AG20443 (cell line): Measurements from ENCODE around the gene NLRC5.
"Not testable (repeated sequence)": the region's sequence is repeated elsewhere in the genome, so short reads cannot be mapped to it uniquely, and the experiment has no call there.

Experiments used
- DNase-seq: peaks from one replicate; pipeline ENCODE4 v3.0.0; 2012; ENCODE audit warnings: low spot score, mixed read lengths

NLRC5 gene

GRCh38 chr16:57044931-57045693 lies 55.8 kb downstream of the NLRC5 start:
- no peak for DNase-seq

- peak; percentile 77 for DNase-seq
These were observed 56.5 kb downstream of the NLRC5 start for GRCh38 chr16:57045694-57046381.

GRCh38 chr16:57048095-57048494 lies 58.7 kb downstream of the NLRC5 start:
- no peak for DNase-seq

GRCh38 chr16:57049678-57050077 lies 60.3 kb downstream of the NLRC5 start:
- no peak for DNase-seq

- no peak for DNase-seq
These were observed 62.4 kb downstream of the NLRC5 start for GRCh38 chr16:57051696-57052228.

GRCh38 chr16:57053206-57053605 lies 63.8 kb downstream of the NLRC5 start:
- no peak for DNase-seq

- no peak for DNase-seq
These were observed 65.0 kb downstream of the NLRC5 start for GRCh38 chr16:57054338-57054737.

- no peak for DNase-seq
These were observed 65.4 kb downstream of the NLRC5 start for GRCh38 chr16:57054771-57055170.

GRCh38 chr16:57055671-57056070 lies 66.3 kb downstream of the NLRC5 start:
- DNase-seq: no peak

GRCh38 chr16:57058291-57058861 lies 69.0 kb downstream of the NLRC5 start:
- no peak for DNase-seq

GRCh38 chr16:57060323-57061083 lies 71.1 kb downstream of the NLRC5 start:
- peak; percentile 27 for DNase-seq

- DNase-seq: peak; percentile 88
These were observed 71.9 kb downstream of the NLRC5 start for GRCh38 chr16:57061084-57061905.

GRCh38 chr16:57062329-57062728 lies 73.0 kb downstream of the NLRC5 start:
- DNase-seq: no peak

GRCh38 chr16:57063189-57063588 lies 73.8 kb downstream of the NLRC5 start:
- not testable (repeated sequence) for DNase-seq

GRCh38 chr16:57064995-57065394 lies 75.6 kb downstream of the NLRC5 start:
- DNase-seq: no peak

- DNase-seq: no peak
These were observed 77.3 kb downstream of the NLRC5 start for GRCh38 chr16:57066625-57067024.

GRCh38 chr16:57067347-57067746 lies 78.0 kb downstream of the NLRC5 start:
- no peak for DNase-seq

- no peak for DNase-seq
These were observed 79.7 kb downstream of the NLRC5 start for GRCh38 chr16:57069053-57069452.

- no peak for DNase-seq
These were observed 80.4 kb downstream of the NLRC5 start for GRCh38 chr16:57069635-57070370.

- DNase-seq: no peak
These were observed 81.1 kb downstream of the NLRC5 start for GRCh38 chr16:57070424-57070823.
